ENCODE measurements around the gene CDK6.

Gene CDK6

GRCh38 chr7:92833024-92833765, 3.2 kb downstream of the CDK6 start:
- DNase-seq (ENCODE audit: extremely low read depth, low read depth): no peak
- peak; percentile 75 for TF ChIP-seq CTCF (IDR thresholded peaks at IDR 0.05; ENCODE audit: low read depth, low read length)

GRCh38 chr7:92832534-92833023, 3.8 kb downstream of the CDK6 start:
- DNase-seq (ENCODE audit: extremely low read depth, low read depth): no peak
- TF ChIP-seq CTCF (IDR thresholded peaks at IDR 0.05; ENCODE audit: low read depth, low read length): no peak

- no peak for TF ChIP-seq CTCF (IDR thresholded peaks at IDR 0.05; ENCODE audit: low read depth, low read length)
- no peak for DNase-seq (ENCODE audit: extremely low read depth, low read depth)
These were observed 4.4 kb downstream of the CDK6 start for GRCh38 chr7:92831716-92832533.

- TF ChIP-seq CTCF (IDR thresholded peaks at IDR 0.05; ENCODE audit: low read depth, low read length): no peak
- DNase-seq (ENCODE audit: extremely low read depth, low read depth): no peak
These were observed 5.8 kb downstream of the CDK6 start for GRCh38 chr7:92830532-92831110.

GRCh38 chr7:92830027-92830426, 6.3 kb downstream of the CDK6 start:
- DNase-seq (ENCODE audit: extremely low read depth, low read depth): no peak
- no peak for TF ChIP-seq CTCF (IDR thresholded peaks at IDR 0.05; ENCODE audit: low read depth, low read length)

GRCh38 chr7:92827464-92828120, 8.8 kb downstream of the CDK6 start:
- DNase-seq (ENCODE audit: extremely low read depth, low read depth): no peak
- no peak for TF ChIP-seq CTCF (IDR thresholded peaks at IDR 0.05; ENCODE audit: low read depth, low read length)
